HepG2 (cell line): ENCODE data around the gene FNIP2. TPM values are rescaled to one million over a fixed set of nuclear protein-coding genes. Genes with fewer than 3 reads are reported as not detected.

Experiments
- ATAC-seq: fragments of 200-7000 bp; cut with Tn5 transposase; 3 replicates; pipeline ENCODE4 v1.9.1; 2020; ENCODE audit warnings: mild to moderate bottlenecking, moderate library complexity
- BruUV-seq: library from RNA; stranded (reverse); fragments of 400-500 nt; replicated peaks from 2 replicates; lab custom pipeline; 2021; lab: Mats Ljungman, UMichigan
- CTCF ChIA-PET: fragments of 300-600 bp; formaldehyde crosslinking; extraction: SDS; loops from one replicate; lab custom pipeline; 2021; ENCODE audit warnings: low total read pairs, inconsistent platforms, low intra/inter-chr PET ratio; lab: Yijun Ruan, JAX
- POLR2A ChIA-PET: fragments of 350-600 bp; sonication (Branson Sonifier 250); formaldehyde crosslinking; loops from one replicate; lab custom pipeline; 2020; ENCODE audit warnings: antibody characterized with exemption, inconsistent platforms; lab: Yijun Ruan, JAX
- DNase-seq: peaks from one replicate; pipeline ENCODE4 v3.0.0-alpha.2; 2015; ENCODE audit warnings: low spot score
- FAIRE-seq: peaks from 3 replicates; lab custom pipeline; 2011; peaks lifted over from hg19 to GRCh38; lab: Jason Lieb, UNC
- H2AFZ ChIP-seq: one replicate; pipeline ENCODE4 v1.6.1; 2011; ENCODE audit warnings: low read length, inconsistent platforms
- H3K27ac ChIP-seq: fragments of 300-600 bp; 3 replicates; pipeline ENCODE4 v1.8.0; 2011; ENCODE audit warnings: mixed run types, mild to moderate bottlenecking, mixed read lengths, low read length, inconsistent platforms; ENCODE audit not compliant: insufficient read depth; ENCODE audit errors: extremely low read length
- H3K27me3 ChIP-seq, 2 experiments: fragments of 200-600 bp in 1 of 2; 2 replicates in 1 of 2; 3 replicates in 1 of 2; pipeline versions ENCODE4 v1.6.0 to v1.8.0; 2011; ENCODE audit warnings: low read length in 2 of 2, mild to moderate bottlenecking in 2 of 2, moderate library complexity in 2 of 2, inconsistent platforms in 1 of 2; ENCODE audit not compliant: insufficient read depth in 2 of 2, control insufficient read depth in 1 of 2
- H3K36me3 ChIP-seq, 2 experiments: fragments of 200-600 bp in 1 of 2; replicated peaks in 1 of 2; 2 replicates in 1 of 2; 3 replicates in 1 of 2; pipeline versions ENCODE4 v1.5.1 to v1.8.0; 2011; ENCODE audit warnings: low read length in 2 of 2, inconsistent platforms in 1 of 2; ENCODE audit not compliant: insufficient read depth in 2 of 2, control insufficient read depth in 1 of 2
- H3K4me1 ChIP-seq: 2 replicates; pipeline ENCODE4 v1.5.1; 2012; ENCODE audit warnings: low read length, inconsistent platforms; ENCODE audit not compliant: insufficient read depth
- H3K4me2 ChIP-seq: 2 replicates; pipeline ENCODE4 v1.6.0; 2011; ENCODE audit warnings: low read depth, low read length, inconsistent platforms
- H3K4me3 ChIP-seq, 3 experiments: fragments of 200-600 bp in 1 of 3; sonication (generic), shearing (Covaris generic) in 1 of 3; replicated peaks in 1 of 3; 2 replicates each; pipeline ENCODE4 v1.5.1; 2011 to 2016; ENCODE audit warnings: low read length in 3 of 3, inconsistent platforms in 2 of 3, low read depth in 2 of 3, mild to moderate bottlenecking in 2 of 3, control low read depth in 1 of 3, mixed read lengths in 1 of 3; ENCODE audit not compliant: insufficient read depth in 1 of 3
- H3K79me2 ChIP-seq: one replicate; pipeline ENCODE4 v1.6.1; 2011; ENCODE audit warnings: low read length, inconsistent platforms; ENCODE audit not compliant: insufficient read depth
- H3K9ac ChIP-seq: 2 replicates; pipeline ENCODE4 v1.6.0; 2011; ENCODE audit warnings: mild to moderate bottlenecking, low read depth, low read length, inconsistent platforms; ENCODE audit not compliant: insufficient read depth
- H3K9me3 ChIP-seq: 2 replicates; pipeline ENCODE4 v1.5.1; 2012; ENCODE audit warnings: mild to moderate bottlenecking, low read length
- H4K20me1 ChIP-seq: 2 replicates; pipeline ENCODE4 v1.6.0; 2011; ENCODE audit warnings: inconsistent platforms, mild to moderate bottlenecking, low read length, moderate library complexity; ENCODE audit not compliant: insufficient read depth
- CHD2 ChIP-seq: IDR thresholded peaks from 2 replicates; pipeline ENCODE4 v1.6.1; 2011; ENCODE audit warnings: low read depth, low read length, improper control_type of control experiment
- DR1 ChIP-seq: sonication (generic); formaldehyde crosslinking; IDR thresholded peaks from 2 replicates; pipeline ENCODE4 v1.8.0; 2021; ENCODE audit warnings: mild to moderate bottlenecking, missing genetic modification reagents, inconsistent platforms
- FOXC1 ChIP-seq: sonication (generic); formaldehyde crosslinking; IDR thresholded peaks from 2 replicates; pipeline ENCODE4 v1.8.0; 2022; ENCODE audit warnings: mild to moderate bottlenecking, missing genetic modification reagents, borderline replicate concordance
- GATAD2A ChIP-seq: IDR thresholded peaks from 2 replicates; pipeline ENCODE4 v1.6.1; 2016
- GTF3A ChIP-seq: sonication (generic); formaldehyde crosslinking; conservative IDR thresholded peaks from 2 replicates; pipeline ENCODE4 v1.4.0; 2020; ENCODE audit warnings: mild to moderate bottlenecking, missing genetic modification reagents
- KLF12 ChIP-seq: sonication (generic); formaldehyde crosslinking; IDR thresholded peaks from 2 replicates; pipeline ENCODE4 v1.4.0; 2020; ENCODE audit warnings: missing genetic modification reagents, borderline replicate concordance
- KLF15 ChIP-seq: sonication (generic); formaldehyde crosslinking; IDR thresholded peaks from 2 replicates; pipeline ENCODE4 v1.8.1; 2023; ENCODE audit warnings: borderline replicate concordance, mild to moderate bottlenecking, inconsistent platforms, missing genetic modification reagents, mixed read lengths
- MAFG ChIP-seq: sonication (generic); formaldehyde crosslinking; IDR thresholded peaks from 2 replicates; pipeline ENCODE4 v1.5.1; 2020; ENCODE audit warnings: mild to moderate bottlenecking, missing genetic modification reagents
- MBNL3 ChIP-seq: fragments of 250-450 bp; sonication (Bioruptor Pico); conservative IDR thresholded peaks from 2 replicates; pipeline ENCODE4 v1.8.0; 2022; ENCODE audit warnings: mild to moderate bottlenecking, inconsistent platforms
- NCOR1 ChIP-seq: fragments of 200-600 bp; sonication (generic); IDR thresholded peaks from 2 replicates; pipeline ENCODE4 v1.7.0; 2017; ENCODE audit warnings: antibody characterized with exemption, low read length, borderline replicate concordance
- NFIB ChIP-seq: sonication (generic); formaldehyde crosslinking; IDR thresholded peaks from 2 replicates; pipeline ENCODE4 v1.9.0; 2021; ENCODE audit warnings: missing genetic modification reagents, mild to moderate bottlenecking, borderline replicate concordance
- NFKB2 ChIP-seq: sonication (generic); formaldehyde crosslinking; IDR thresholded peaks from 2 replicates; pipeline ENCODE4 v1.4.0; 2020; ENCODE audit warnings: missing genetic modification reagents, borderline replicate concordance
- NFRKB ChIP-seq: fragments of 450-650 bp; IDR thresholded peaks from 2 replicates; pipeline ENCODE4 v1.6.1; 2017
- RFX1 ChIP-seq: fragments of 450-650 bp; IDR thresholded peaks from 2 replicates; pipeline ENCODE4 v1.6.1; 2017
- WIZ ChIP-seq: sonication (generic); formaldehyde crosslinking; IDR thresholded peaks from 2 replicates; pipeline ENCODE4 v1.5.1; 2020; ENCODE audit warnings: mild to moderate bottlenecking, missing genetic modification reagents
- ZFP36L1 ChIP-seq: sonication (generic); formaldehyde crosslinking; IDR thresholded peaks from 2 replicates; pipeline ENCODE4 v1.8.0; 2022; ENCODE audit warnings: mild to moderate bottlenecking, missing genetic modification reagents, moderate library complexity
- ZNF543 ChIP-seq: sonication (generic); formaldehyde crosslinking; IDR thresholded peaks from 2 replicates; pipeline ENCODE4 v1.4.0; 2020; ENCODE audit warnings: mild to moderate bottlenecking, missing genetic modification reagents
- ZNF549 ChIP-seq: sonication (generic); formaldehyde crosslinking; IDR thresholded peaks from 2 replicates; pipeline ENCODE4 v1.5.0; 2020; ENCODE audit warnings: missing genetic modification reagents
- ZNF552 ChIP-seq: sonication (generic); formaldehyde crosslinking; IDR thresholded peaks from 2 replicates; pipeline ENCODE4 v1.9.0; 2022; ENCODE audit warnings: missing genetic modification reagents, mild to moderate bottlenecking, borderline replicate concordance
- WGBS: methylation state at CpG from one replicate; pipeline ENCODE4 v1.1.6; 2017; ENCODE audit warnings: low lambda C conversion rate; 5-methylcytosine and 5-hydroxymethylcytosine counted together
- in situ Hi-C: cut with HindIII; loops from 2 replicates; pipeline ENCODE4 v1.10.0; 2017; ENCODE audit warnings: low pct_unique_long_range_greater_than_20kb; ENCODE audit not compliant: extremely low pct_ligation_motif_present
- intact Hi-C: fragments of 100-400 bp; cut with micrococcal nuclease; formaldehyde crosslinking; loops from one replicate; pipeline ENCODE4 v1.10.0; 2022; ENCODE audit not compliant: unreplicated experiment
- polyA plus RNA-seq, 8 experiments: library from polyadenylated mRNA; depleted of rRNA in 3 of 8; stranded (reverse) in 7 of 8; unstranded in 1 of 8; fragments of >200 nt; fragmentation: Illumina TruSeq in 4 of 8; extraction: Trizol in 4 of 8; gene quantifications; 2 replicates each; pipeline versions ENCODE4 v1.2.1 to v1.2.3, GENCODE V29; 2011 to 2016; ENCODE audit warnings: low read depth in 4 of 8, missing spikeins in 1 of 8, mixed read lengths in 1 of 8; ENCODE audit not compliant: insufficient read depth in 1 of 8
- total RNA-seq, 5 experiments: library from RNA; depleted of rRNA; stranded (reverse); fragments of >200 nt; fragmentation: Illumina TruSeq; extraction: Trizol; gene quantifications; 2 replicates each; pipeline ENCODE4 v1.2.3, GENCODE V29; 2016; ENCODE audit warnings: low read depth in 1 of 5
- TF ChIP-seq, protein P1 (sequence below): sonication (generic); formaldehyde crosslinking; conservative IDR thresholded peaks from 2 replicates; pipeline ENCODE4 v1.8.1; 2023; ENCODE audit warnings: missing genetic modification reagents

FNIP2 gene
- total and polyA plus RNA-seq, 2 of the 13 experiments (the other 11 are each of a cell fraction or from before 2014, with no cell fraction given) = 15.5 to 21.0 TPM

DNA sequence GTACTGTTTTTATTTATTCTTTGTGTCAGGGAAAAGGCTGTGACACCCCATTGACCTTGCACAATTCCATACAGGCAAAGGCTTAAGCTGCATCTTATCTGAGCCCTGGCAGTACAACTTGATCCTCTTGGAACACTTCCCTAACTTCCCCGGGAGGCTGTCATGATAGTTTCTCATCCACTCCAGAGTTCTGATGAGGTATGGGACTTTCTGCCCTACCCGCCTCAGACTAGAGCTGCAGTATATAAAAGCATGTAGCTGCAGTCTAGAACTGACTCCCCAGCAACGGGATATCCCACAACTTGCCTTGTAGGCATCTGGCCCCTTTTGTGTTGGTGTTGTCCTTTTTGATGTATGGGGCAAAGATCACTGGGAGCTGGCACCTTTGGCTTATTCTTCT is 72.7 kb downstream of the FNIP2 start:
- no peak overlapping the region for H3K4me3 ChIP-seq
- H3K27ac ChIP-seq = no peak overlapping the region
- no peaks in the 10 kb centered on the region for H3K27me3 ChIP-seq
- H2AFZ ChIP-seq = no peak overlapping the region
- H3K9ac ChIP-seq = no peak overlapping the region
- no peaks in the 10 kb centered on the region for H3K9me3 ChIP-seq
- DNase-seq (no peak), FAIRE-seq (no peak), ATAC-seq (no peak)
- in situ Hi-C loops (no loop called here), intact Hi-C loops (no loop called here)
- H3K36me3 ChIP-seq = peaks cover 10 to 33% of the 10 kb centered on the region in 2 experiments
- no peaks in the 10 kb centered on the region for H4K20me1 ChIP-seq
- no peaks in the 10 kb centered on the region for H3K79me2 ChIP-seq
- peaks cover 48% of the 10 kb centered on the region for H3K4me1 ChIP-seq
- H3K4me2 ChIP-seq = no peak overlapping the region
- 89% methylated on average over 3 of the region's 3 CpGs for WGBS
- ChIA-PET POLR2A (interaction anchor here (1.4 kb wide), 1 partner anchor 15 kb away, joined by 3 read pairs; no protein-coding TSS in a partner anchor), CTCF (no interaction called here)
- TF ChIP-seq WIZ (CRISPR knock-in tag) (no peak), CHD2 (no peak), MAFG (no peak), KLF12 (CRISPR knock-in tag) (no peak), KLF15 (no peak), DR1 (no peak), NFRKB (no peak), FOXC1 (CRISPR knock-in tag) (no peak), NFIB (no peak), ZNF543 (CRISPR knock-in tag) (no peak), NFKB2 (CRISPR knock-in tag) (no peak), ZFP36L1 (CRISPR knock-in tag) (no peak), GTF3A (CRISPR knock-in tag) (no peak), ZNF549 (CRISPR knock-in tag) (no peak), MBNL3 (CRISPR knock-in tag) (no peak), NCOR1 (no peak), RFX1 (no peak), ZNF552 (CRISPR knock-in tag) (no peak), GATAD2A (no peak)
- TF ChIP-seq, protein P1, sequence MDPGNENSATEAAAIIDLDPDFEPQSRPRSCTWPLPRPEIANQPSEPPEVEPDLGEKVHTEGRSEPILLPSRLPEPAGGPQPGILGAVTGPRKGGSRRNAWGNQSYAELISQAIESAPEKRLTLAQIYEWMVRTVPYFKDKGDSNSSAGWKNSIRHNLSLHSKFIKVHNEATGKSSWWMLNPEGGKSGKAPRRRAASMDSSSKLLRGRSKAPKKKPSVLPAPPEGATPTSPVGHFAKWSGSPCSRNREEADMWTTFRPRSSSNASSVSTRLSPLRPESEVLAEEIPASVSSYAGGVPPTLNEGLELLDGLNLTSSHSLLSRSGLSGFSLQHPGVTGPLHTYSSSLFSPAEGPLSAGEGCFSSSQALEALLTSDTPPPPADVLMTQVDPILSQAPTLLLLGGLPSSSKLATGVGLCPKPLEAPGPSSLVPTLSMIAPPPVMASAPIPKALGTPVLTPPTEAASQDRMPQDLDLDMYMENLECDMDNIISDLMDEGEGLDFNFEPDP = no peak
- BruUV-seq = no TSS peak
